SK-N-SH (cell line): ENCODE data around the gene CCNF.

Source experiments
- CHD2 ChIP-seq: fragments of 150-350 bp; IDR thresholded peaks from 2 replicates; pipeline ENCODE4 v1.6.1; 2018; ENCODE audit warnings: low read length; ENCODE audit not compliant: partially characterized antibody
- CTCF ChIP-seq: fragments of 200-600 bp; sonication (generic); IDR thresholded peaks from 2 replicates; pipeline ENCODE4 v1.6.1; 2017; ENCODE audit warnings: antibody characterized with exemption, mild to moderate bottlenecking, moderate library complexity
- ELF1 ChIP-seq: IDR thresholded peaks from 2 replicates; pipeline ENCODE4 v1.4.0; 2012
- EP300 ChIP-seq, 2 experiments: IDR thresholded peaks; 2 replicates each; pipeline versions ENCODE4 v1.4.0 to v1.6.1; 2012; ENCODE audit warnings: borderline replicate concordance in 1 of 2, low read depth in 1 of 2, low read length in 1 of 2
- EZH2phosphoT487 ChIP-seq: fragments of 200-600 bp; sonication (generic); IDR thresholded peaks from 2 replicates; pipeline ENCODE4 v1.6.1; 2017; ENCODE audit warnings: low read depth, mixed run types, mild to moderate bottlenecking, antibody characterized with exemption, moderate library complexity, borderline replicate concordance
- GATA2 ChIP-seq: sonication (generic); formaldehyde crosslinking; IDR thresholded peaks from 2 replicates; pipeline ENCODE4 v1.5.0; 2020; ENCODE audit warnings: mild to moderate bottlenecking, missing genetic modification reagents
- JUND ChIP-seq: IDR thresholded peaks from 2 replicates; pipeline ENCODE4 v1.4.0; 2012
- MAX ChIP-seq: IDR thresholded peaks from 2 replicates; pipeline ENCODE4 v1.4.0; 2012; ENCODE audit warnings: low read depth
- NRF1 ChIP-seq: IDR thresholded peaks from 2 replicates; pipeline ENCODE4 v1.6.1; 2012; ENCODE audit warnings: low read depth, mild to moderate bottlenecking, low read length
- POLR2AphosphoS5 ChIP-seq: IDR thresholded peaks from 2 replicates; pipeline ENCODE4 v1.6.1; 2012; ENCODE audit warnings: low read depth, low read length
- REST ChIP-seq: IDR thresholded peaks from 2 replicates; pipeline ENCODE4 v1.6.1; 2012; ENCODE audit warnings: mild to moderate bottlenecking, low read depth, low read length, moderate library complexity
- RXRA ChIP-seq: IDR thresholded peaks from 2 replicates; pipeline ENCODE4 v1.4.0; 2012; ENCODE audit warnings: low read depth, mild to moderate bottlenecking, borderline replicate concordance
- USF2 ChIP-seq: fragments of 150-350 bp; IDR thresholded peaks from 2 replicates; pipeline ENCODE4 v1.6.1; 2017; ENCODE audit warnings: antibody characterized with exemption, low read length, low read depth, borderline replicate concordance
- ZBTB33 ChIP-seq: IDR thresholded peaks from 2 replicates; pipeline ENCODE4 v1.4.0; 2012; ENCODE audit warnings: low read depth, borderline replicate concordance

GRCh38 chr16:2437032-2437790 is 8.0 kb downstream of the CCNF start:
- TF ChIP-seq POLR2AphosphoS5 (no peak), NRF1 (no peak), CTCF (no peak), ELF1 (no peak), GATA2 (no peak), REST (no peak), ZBTB33 (no peak), EZH2phosphoT487 (no peak), JUND (no peak), EP300 (IDR thresholded peaks at IDR 0.05; ENCODE audit: borderline replicate concordance in 1 of 2, low read depth in 1 of 2, low read length in 1 of 2) (no peak), MAX (no peak), RXRA (no peak), CHD2 (no peak), USF2 (no peak)
